HepG2 (cell line): ENCODE results near the gene SBNO2. TPM values are rescaled to one million over a fixed set of nuclear protein-coding genes. Genes with fewer than 3 reads are reported as not detected.

Experiments used
- HIVEP1 ChIP-seq: sonication (generic); formaldehyde crosslinking; IDR thresholded peaks from 2 replicates; pipeline ENCODE4 v1.4.0; 2020; ENCODE audit warnings: mild to moderate bottlenecking, missing genetic modification reagents
- NCOA1 ChIP-seq: sonication (generic); formaldehyde crosslinking; IDR thresholded peaks from 2 replicates; pipeline ENCODE4 v1.9.0; 2021; ENCODE audit warnings: missing genetic modification reagents
- NONO ChIP-seq, 2 experiments: fragments of 450-650 bp in 1 of 2; sonication (generic) in 1 of 2; formaldehyde crosslinking in 1 of 2; IDR thresholded peaks in 1 of 2; conservative IDR thresholded peaks in 1 of 2; 2 replicates each; pipeline versions ENCODE4 v1.6.1 to v1.8.0; 2017 to 2022; ENCODE audit warnings: mild to moderate bottlenecking in 1 of 2, missing genetic modification reagents in 1 of 2, moderate library complexity in 1 of 2
- NR2F2 ChIP-seq: IDR thresholded peaks from 2 replicates; pipeline ENCODE4 v1.6.1; 2012; ENCODE audit warnings: low read depth, inconsistent platforms, borderline replicate concordance
- PHF8 ChIP-seq: sonication (generic); formaldehyde crosslinking; IDR thresholded peaks from 2 replicates; pipeline ENCODE4 v1.5.0; 2020; ENCODE audit warnings: missing genetic modification reagents
- ZFP41 ChIP-seq: sonication (generic); formaldehyde crosslinking; IDR thresholded peaks from 2 replicates; pipeline ENCODE4 v1.4.0; 2020; ENCODE audit warnings: mild to moderate bottlenecking, missing genetic modification reagents, borderline replicate concordance
- ZNF333 ChIP-seq: sonication (generic); formaldehyde crosslinking; IDR thresholded peaks from 2 replicates; pipeline ENCODE4 v1.4.0; 2020; ENCODE audit warnings: mild to moderate bottlenecking, missing genetic modification reagents, borderline replicate concordance
- ZNF33A ChIP-seq: sonication (generic); formaldehyde crosslinking; IDR thresholded peaks from 2 replicates; pipeline ENCODE4 v1.5.1; 2020; ENCODE audit warnings: missing genetic modification reagents, mild to moderate bottlenecking, moderate library complexity, borderline replicate concordance
- ZNF383 ChIP-seq: sonication (generic); formaldehyde crosslinking; IDR thresholded peaks from 2 replicates; pipeline ENCODE4 v1.4.0; 2020; ENCODE audit warnings: missing genetic modification reagents, mild to moderate bottlenecking, borderline replicate concordance
- ZNF44 ChIP-seq: sonication (generic); formaldehyde crosslinking; IDR thresholded peaks from 2 replicates; pipeline ENCODE4 v1.5.1; 2020; ENCODE audit warnings: mild to moderate bottlenecking, missing genetic modification reagents
- ZNF512 ChIP-seq: sonication (generic); formaldehyde crosslinking; IDR thresholded peaks from 2 replicates; pipeline ENCODE4 v1.4.0; 2020; ENCODE audit warnings: mild to moderate bottlenecking, missing genetic modification reagents
- ZNF784 ChIP-seq: sonication (generic); formaldehyde crosslinking; IDR thresholded peaks from 2 replicates; pipeline ENCODE4 v1.5.1; 2020; ENCODE audit warnings: missing genetic modification reagents, mild to moderate bottlenecking, borderline replicate concordance
- polyA plus RNA-seq, 8 experiments: library from polyadenylated mRNA; depleted of rRNA in 3 of 8; stranded (reverse) in 7 of 8; unstranded in 1 of 8; fragments of >200 nt; fragmentation: Illumina TruSeq in 4 of 8; extraction: Trizol in 4 of 8; gene quantifications; 2 replicates each; pipeline versions ENCODE4 v1.2.1 to v1.2.3, GENCODE V29; 2011 to 2016; ENCODE audit warnings: low read depth in 4 of 8, missing spikeins in 1 of 8, mixed read lengths in 1 of 8; ENCODE audit not compliant: insufficient read depth in 1 of 8
- total RNA-seq, 5 experiments: library from RNA; depleted of rRNA; stranded (reverse); fragments of >200 nt; fragmentation: Illumina TruSeq; extraction: Trizol; gene quantifications; 2 replicates each; pipeline ENCODE4 v1.2.3, GENCODE V29; 2016; ENCODE audit warnings: low read depth in 1 of 5
- TF ChIP-seq, protein P1 (sequence below): sonication (generic); formaldehyde crosslinking; conservative IDR thresholded peaks from 2 replicates; pipeline ENCODE4 v1.4.0; 2020; ENCODE audit warnings: missing genetic modification reagents
- TF ChIP-seq, protein P2 (sequence below): IDR thresholded peaks from 2 replicates; pipeline ENCODE4 v1.6.1; 2012; ENCODE audit warnings: low read depth, low read length, improper control_type of control experiment
- TF ChIP-seq, protein P3 (sequence below): sonication (generic); formaldehyde crosslinking; IDR thresholded peaks from 2 replicates; pipeline ENCODE4 v1.8.0; 2022; ENCODE audit warnings: mild to moderate bottlenecking, missing genetic modification reagents, moderate library complexity

SBNO2 gene
- total and polyA plus RNA-seq, 2 of the 13 experiments (the other 11 are each of a cell fraction or from before 2014, with no cell fraction given): 8.6 to 10.4 TPM

- peak; percentile 46; the same call in 1 of the 2 replicates for TF ChIP-seq ZNF784
- TF ChIP-seq PHF8 (CRISPR knock-in tag): peak; percentile 56; the same call in 1 of the 2 replicates
- no peak for TF ChIP-seq ZNF512 (CRISPR knock-in tag)
- no peak for TF ChIP-seq NR2F2
- TF ChIP-seq ZFP41 (CRISPR knock-in tag): no peak
- TF ChIP-seq, protein P1, sequence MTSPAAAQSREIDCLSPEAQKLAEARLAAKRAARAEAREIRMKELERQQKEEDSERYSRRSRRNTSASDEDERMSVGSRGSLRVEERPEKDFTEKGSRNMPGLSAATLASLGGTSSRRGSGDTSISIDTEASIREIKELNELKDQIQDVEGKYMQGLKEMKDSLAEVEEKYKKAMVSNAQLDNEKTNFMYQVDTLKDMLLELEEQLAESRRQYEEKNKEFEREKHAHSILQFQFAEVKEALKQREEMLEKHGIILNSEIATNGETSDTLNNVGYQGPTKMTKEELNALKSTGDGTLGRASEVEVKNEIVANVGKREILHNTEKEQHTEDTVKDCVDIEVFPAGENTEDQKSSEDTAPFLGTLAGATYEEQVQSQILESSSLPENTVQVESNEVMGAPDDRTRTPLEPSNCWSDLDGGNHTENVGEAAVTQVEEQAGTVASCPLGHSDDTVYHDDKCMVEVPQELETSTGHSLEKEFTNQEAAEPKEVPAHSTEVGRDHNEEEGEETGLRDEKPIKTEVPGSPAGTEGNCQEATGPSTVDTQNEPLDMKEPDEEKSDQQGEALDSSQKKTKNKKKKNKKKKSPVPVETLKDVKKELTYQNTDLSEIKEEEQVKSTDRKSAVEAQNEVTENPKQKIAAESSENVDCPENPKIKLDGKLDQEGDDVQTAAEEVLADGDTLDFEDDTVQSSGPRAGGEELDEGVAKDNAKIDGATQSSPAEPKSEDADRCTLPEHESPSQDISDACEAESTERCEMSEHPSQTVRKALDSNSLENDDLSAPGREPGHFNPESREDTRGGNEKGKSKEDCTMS: no peak
- TF ChIP-seq ZNF44: no peak
- no peak for TF ChIP-seq NCOA1
- TF ChIP-seq, protein P2, sequence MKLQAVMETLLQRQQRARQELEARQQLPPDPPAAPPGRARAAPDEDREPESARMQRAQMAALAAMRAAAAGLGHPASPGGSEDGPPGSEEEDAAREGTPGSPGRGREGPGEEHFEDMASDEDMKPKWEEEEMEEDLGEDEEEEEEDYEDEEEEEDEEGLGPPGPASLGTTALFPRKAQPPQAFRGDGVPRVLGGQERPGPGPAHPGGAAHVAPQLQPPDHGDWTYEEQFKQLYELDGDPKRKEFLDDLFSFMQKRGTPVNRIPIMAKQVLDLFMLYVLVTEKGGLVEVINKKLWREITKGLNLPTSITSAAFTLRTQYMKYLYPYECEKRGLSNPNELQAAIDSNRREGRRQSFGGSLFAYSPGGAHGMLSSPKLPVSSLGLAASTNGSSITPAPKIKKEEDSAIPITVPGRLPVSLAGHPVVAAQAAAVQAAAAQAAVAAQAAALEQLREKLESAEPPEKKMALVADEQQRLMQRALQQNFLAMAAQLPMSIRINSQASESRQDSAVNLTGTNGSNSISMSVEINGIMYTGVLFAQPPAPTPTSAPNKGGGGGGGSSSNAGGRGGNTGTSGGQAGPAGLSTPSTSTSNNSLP: no peak
- 0 out of 2 replicates have a peak, but pooled peaks have one; percentile 31 for TF ChIP-seq HIVEP1 (CRISPR knock-in tag)
- no peak for TF ChIP-seq NONO (IDR thresholded peaks at IDR 0.05)
- peak; percentile 60; the same call in 1 of the 2 replicates for TF ChIP-seq NONO (CRISPR knock-in tag; conservative IDR thresholded peaks at IDR 0.05)
- no peak for TF ChIP-seq ZNF383
- TF ChIP-seq, protein P3, sequence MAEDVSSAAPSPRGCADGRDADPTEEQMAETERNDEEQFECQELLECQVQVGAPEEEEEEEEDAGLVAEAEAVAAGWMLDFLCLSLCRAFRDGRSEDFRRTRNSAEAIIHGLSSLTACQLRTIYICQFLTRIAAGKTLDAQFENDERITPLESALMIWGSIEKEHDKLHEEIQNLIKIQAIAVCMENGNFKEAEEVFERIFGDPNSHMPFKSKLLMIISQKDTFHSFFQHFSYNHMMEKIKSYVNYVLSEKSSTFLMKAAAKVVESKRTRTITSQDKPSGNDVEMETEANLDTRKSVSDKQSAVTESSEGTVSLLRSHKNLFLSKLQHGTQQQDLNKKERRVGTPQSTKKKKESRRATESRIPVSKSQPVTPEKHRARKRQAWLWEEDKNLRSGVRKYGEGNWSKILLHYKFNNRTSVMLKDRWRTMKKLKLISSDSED (CRISPR knock-in tag): no peak
- no peak for TF ChIP-seq ZNF333 (CRISPR knock-in tag)
- no peak for TF ChIP-seq ZNF33A
Observed at GRCh38 chr19:1173845-1174809, at the start of gene SBNO2 (continued).
